HEK293 (cell line): ENCODE measurements around the gene SPINT2.

Experiments used
- CTCF ChIA-PET: fragments of 350-600 bp; formaldehyde crosslinking; extraction: SDS; loops from one replicate; lab custom pipeline; 2021; ENCODE audit warnings: antibody characterized with exemption; lab: Yijun Ruan, JAX
- POLR2A ChIA-PET: fragments of 300-600 bp; formaldehyde crosslinking; extraction: SDS; loops from one replicate; lab custom pipeline; 2020; ENCODE audit warnings: antibody characterized with exemption, inconsistent platforms; lab: Yijun Ruan, JAX
- H3K27ac ChIP-seq: fragments of 200-500 bp; sonication (Bioruptor generic); 2 replicates; pipeline ENCODE4 v1.5.1; 2014; ENCODE audit warnings: low read depth, low read length, control low read depth, inconsistent platforms; ENCODE audit errors: extremely low read depth
- H3K36me3 ChIP-seq, 2 experiments: fragments of 200-500 bp in 1 of 2; sonication (Bioruptor generic) in 1 of 2; 1 replicate in 1 of 2; 2 replicates in 1 of 2; pipeline ENCODE4 v1.5.1; 2014 to 2017; ENCODE audit warnings: inconsistent platforms in 2 of 2, low read length in 2 of 2; ENCODE audit not compliant: control insufficient read depth in 2 of 2, insufficient read depth in 1 of 2
- H3K4me1 ChIP-seq: fragments of 200-500 bp; sonication (Bioruptor generic); 2 replicates; pipeline ENCODE4 v1.5.1; 2014; ENCODE audit warnings: mild to moderate bottlenecking, low read length, inconsistent platforms; ENCODE audit not compliant: control insufficient read depth, insufficient read depth
- H3K4me3 ChIP-seq: 2 replicates; pipeline ENCODE4 v1.5.1; 2011; ENCODE audit warnings: low read depth, mild to moderate bottlenecking, control low read depth, low read length, moderate library complexity
- H3K9me3 ChIP-seq: fragments of 200-500 bp; sonication (Bioruptor generic); 2 replicates; pipeline ENCODE4 v1.5.1; 2014; ENCODE audit warnings: low read depth, low read length, inconsistent platforms; ENCODE audit not compliant: control insufficient read depth, insufficient read depth
- EGR2 ChIP-seq: fragments of 450-650 bp; formaldehyde crosslinking; IDR thresholded peaks from 2 replicates; pipeline ENCODE4 v1.5.1; 2016; ENCODE audit warnings: low read depth, missing biosample characterization, missing genetic modification characterization
- HOXA7 ChIP-seq: sonication (generic); formaldehyde crosslinking; IDR thresholded peaks from 2 replicates; pipeline ENCODE4 v1.8.1; 2022; ENCODE audit warnings: missing genetic modification reagents, borderline replicate concordance
- KLF16 ChIP-seq: fragments of 450-650 bp; formaldehyde crosslinking; IDR thresholded peaks from 2 replicates; pipeline ENCODE4 v1.5.1; 2017; ENCODE audit warnings: missing biosample characterization, missing genetic modification characterization
- KLF9 ChIP-seq: fragments of 450-650 bp; formaldehyde crosslinking; IDR thresholded peaks from 2 replicates; pipeline ENCODE4 v1.5.1; 2016; ENCODE audit warnings: missing biosample characterization, missing genetic modification characterization, low read depth
- MEIS1 ChIP-seq: sonication (generic); formaldehyde crosslinking; IDR thresholded peaks from 2 replicates; pipeline ENCODE4 v1.8.1; 2022; ENCODE audit warnings: missing genetic modification reagents, mild to moderate bottlenecking, borderline replicate concordance
- REPIN1 ChIP-seq: fragments of 450-650 bp; formaldehyde crosslinking; IDR thresholded peaks from 2 replicates; pipeline ENCODE4 v1.5.1; 2017; ENCODE audit warnings: missing biosample characterization, missing genetic modification characterization, low read depth
- SP2 ChIP-seq: fragments of 450-650 bp; formaldehyde crosslinking; IDR thresholded peaks from 2 replicates; pipeline ENCODE4 v1.5.1; 2016; ENCODE audit warnings: missing biosample characterization, missing genetic modification characterization
- WT1 ChIP-seq: fragments of 450-650 bp; formaldehyde crosslinking; IDR thresholded peaks from 2 replicates; pipeline ENCODE4 v1.5.1; 2016; ENCODE audit warnings: missing biosample characterization, missing genetic modification characterization
- ZEB2 ChIP-seq: fragments of 450-650 bp; formaldehyde crosslinking; IDR thresholded peaks from 2 replicates; pipeline ENCODE4 v1.5.1; 2016; ENCODE audit warnings: missing biosample characterization, missing genetic modification characterization
- ZFHX2 ChIP-seq: fragments of 450-650 bp; formaldehyde crosslinking; conservative IDR thresholded peaks from 2 replicates; pipeline ENCODE4 v1.5.1; 2016; ENCODE audit warnings: missing biosample characterization, missing genetic modification characterization
- ZIC2 ChIP-seq: fragments of 450-650 bp; formaldehyde crosslinking; IDR thresholded peaks from 2 replicates; pipeline ENCODE4 v1.5.1; 2016; ENCODE audit warnings: missing biosample characterization, missing genetic modification characterization
- ZNF248 ChIP-seq: fragments of 450-650 bp; formaldehyde crosslinking; IDR thresholded peaks from 2 replicates; pipeline ENCODE4 v1.5.1; 2017; ENCODE audit warnings: missing biosample characterization, missing genetic modification characterization
- ZNF423 ChIP-seq: fragments of 450-650 bp; formaldehyde crosslinking; IDR thresholded peaks from 2 replicates; pipeline ENCODE4 v1.5.1; 2016; ENCODE audit warnings: missing biosample characterization, missing genetic modification characterization
- ZNF473 ChIP-seq: fragments of 450-650 bp; formaldehyde crosslinking; IDR thresholded peaks from 2 replicates; pipeline ENCODE4 v1.5.1; 2017; ENCODE audit warnings: missing biosample characterization, missing genetic modification characterization
- ZNF530 ChIP-seq: fragments of 450-650 bp; formaldehyde crosslinking; IDR thresholded peaks from 2 replicates; pipeline ENCODE4 v1.5.1; 2016; ENCODE audit warnings: low read depth, missing biosample characterization, missing genetic modification characterization
- ZNF549 ChIP-seq: fragments of 450-650 bp; IDR thresholded peaks from 2 replicates; pipeline ENCODE4 v1.5.1; 2018; ENCODE audit warnings: missing biosample characterization, missing genetic modification characterization, mild to moderate bottlenecking, inconsistent platforms, moderate library complexity
- ZNF558 ChIP-seq: fragments of 450-650 bp; formaldehyde crosslinking; IDR thresholded peaks from 2 replicates; pipeline ENCODE4 v1.5.1; 2016; ENCODE audit warnings: missing biosample characterization, missing genetic modification characterization
- ZNF623 ChIP-seq: fragments of 450-650 bp; formaldehyde crosslinking; IDR thresholded peaks from 2 replicates; pipeline ENCODE4 v1.5.1; 2016; ENCODE audit warnings: missing biosample characterization, missing genetic modification characterization
- ZNF658 ChIP-seq: fragments of 450-650 bp; formaldehyde crosslinking; IDR thresholded peaks from 2 replicates; pipeline ENCODE4; 2016; ENCODE audit warnings: missing biosample characterization, missing genetic modification characterization
- ZNF777 ChIP-seq: fragments of 450-650 bp; formaldehyde crosslinking; IDR thresholded peaks from 2 replicates; pipeline ENCODE4 v1.5.1; 2017; ENCODE audit warnings: missing biosample characterization, missing genetic modification characterization, borderline replicate concordance
- ZNF791 ChIP-seq: fragments of 450-650 bp; formaldehyde crosslinking; IDR thresholded peaks from 2 replicates; pipeline ENCODE4 v1.5.1; 2016; ENCODE audit warnings: missing biosample characterization, missing genetic modification characterization
- ZNF843 ChIP-seq: fragments of 450-650 bp; formaldehyde crosslinking; IDR thresholded peaks from 2 replicates; pipeline ENCODE4 v1.5.1; 2016; ENCODE audit warnings: missing biosample characterization, missing genetic modification characterization
- ZXDB ChIP-seq: fragments of 450-650 bp; formaldehyde crosslinking; IDR thresholded peaks from 2 replicates; pipeline ENCODE4 v1.5.1; 2016; ENCODE audit warnings: missing biosample characterization, missing genetic modification characterization
- TF ChIP-seq, protein P1 (sequence below): fragments of 450-650 bp; formaldehyde crosslinking; IDR thresholded peaks from 2 replicates; pipeline ENCODE4 v1.5.1; 2016; ENCODE audit warnings: missing biosample characterization, missing genetic modification characterization
- TF ChIP-seq, protein P2 (sequence below): IDR thresholded peaks from 2 replicates; pipeline ENCODE4 v1.6.1; 2011; ENCODE audit warnings: mild to moderate bottlenecking, low read depth, low read length, borderline replicate concordance

The SPINT2 gene

DNA sequence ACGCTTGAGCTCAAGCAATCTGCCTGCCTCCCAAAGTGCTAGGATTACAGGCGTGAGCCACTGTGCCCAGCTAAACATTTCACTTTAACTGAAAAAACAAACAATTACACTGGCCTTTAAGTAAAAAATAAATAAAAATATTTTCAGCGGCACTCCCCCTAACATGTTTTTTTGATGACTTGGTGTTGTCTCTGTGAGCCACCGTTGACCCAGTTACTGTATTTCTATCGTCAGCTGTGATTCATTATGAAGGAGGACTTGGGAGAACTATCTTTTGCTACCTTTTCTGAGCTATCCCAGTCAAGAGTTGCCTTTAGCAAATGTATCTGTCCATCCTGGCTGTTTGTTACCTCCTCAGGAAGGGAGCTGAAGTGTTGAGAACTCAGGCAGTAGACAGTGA, 21.2 kb downstream of the SPINT2 start:
- ChIA-PET POLR2A (interaction anchor here (1.2 kb wide), 1 partner anchor 22 kb away, joined by 3 read pairs; no protein-coding TSS in a partner anchor), CTCF (interaction anchor here (0.5 to 2.5 kb wide), 9 partner anchors 9 to 144 kb away, joined by 3 to 13 read pairs (median 3); partner anchors contain the start of genes CATSPERG and GGN)
- H3K27ac ChIP-seq = no peak overlapping the region
- TF ChIP-seq WT1 (tag by site-specific recombination) (no peak), SP2 (tag by site-specific recombination) (no peak), KLF9 (tag by site-specific recombination) (no peak), ZNF473 (tag by site-specific recombination) (no peak), ZNF843 (no peak), MEIS1 (no peak), HOXA7 (no peak), ZXDB (tag by site-specific recombination) (no peak), ZNF658 (tag by site-specific recombination) (no peak), KLF16 (tag by site-specific recombination) (no peak), ZNF623 (tag by site-specific recombination) (no peak), ZNF530 (tag by site-specific recombination) (no peak), ZNF791 (tag by site-specific recombination) (no peak), ZIC2 (no peak), ZNF248 (tag by site-specific recombination) (no peak)
- TF ChIP-seq, protein P1, sequence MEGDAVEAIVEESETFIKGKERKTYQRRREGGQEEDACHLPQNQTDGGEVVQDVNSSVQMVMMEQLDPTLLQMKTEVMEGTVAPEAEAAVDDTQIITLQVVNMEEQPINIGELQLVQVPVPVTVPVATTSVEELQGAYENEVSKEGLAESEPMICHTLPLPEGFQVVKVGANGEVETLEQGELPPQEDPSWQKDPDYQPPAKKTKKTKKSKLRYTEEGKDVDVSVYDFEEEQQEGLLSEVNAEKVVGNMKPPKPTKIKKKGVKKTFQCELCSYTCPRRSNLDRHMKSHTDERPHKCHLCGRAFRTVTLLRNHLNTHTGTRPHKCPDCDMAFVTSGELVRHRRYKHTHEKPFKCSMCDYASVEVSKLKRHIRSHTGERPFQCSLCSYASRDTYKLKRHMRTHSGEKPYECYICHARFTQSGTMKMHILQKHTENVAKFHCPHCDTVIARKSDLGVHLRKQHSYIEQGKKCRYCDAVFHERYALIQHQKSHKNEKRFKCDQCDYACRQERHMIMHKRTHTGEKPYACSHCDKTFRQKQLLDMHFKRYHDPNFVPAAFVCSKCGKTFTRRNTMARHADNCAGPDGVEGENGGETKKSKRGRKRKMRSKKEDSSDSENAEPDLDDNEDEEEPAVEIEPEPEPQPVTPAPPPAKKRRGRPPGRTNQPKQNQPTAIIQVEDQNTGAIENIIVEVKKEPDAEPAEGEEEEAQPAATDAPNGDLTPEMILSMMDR (tag by site-specific recombination) = no peak
- TF ChIP-seq, protein P2, sequence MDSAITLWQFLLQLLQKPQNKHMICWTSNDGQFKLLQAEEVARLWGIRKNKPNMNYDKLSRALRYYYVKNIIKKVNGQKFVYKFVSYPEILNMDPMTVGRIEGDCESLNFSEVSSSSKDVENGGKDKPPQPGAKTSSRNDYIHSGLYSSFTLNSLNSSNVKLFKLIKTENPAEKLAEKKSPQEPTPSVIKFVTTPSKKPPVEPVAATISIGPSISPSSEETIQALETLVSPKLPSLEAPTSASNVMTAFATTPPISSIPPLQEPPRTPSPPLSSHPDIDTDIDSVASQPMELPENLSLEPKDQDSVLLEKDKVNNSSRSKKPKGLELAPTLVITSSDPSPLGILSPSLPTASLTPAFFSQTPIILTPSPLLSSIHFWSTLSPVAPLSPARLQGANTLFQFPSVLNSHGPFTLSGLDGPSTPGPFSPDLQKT = no peak
- H3K9me3 ChIP-seq = no peaks in the 10 kb centered on the region
- peaks cover 7% of the 10 kb centered on the region for H3K4me1 ChIP-seq
- no peak overlapping the region for H3K4me3 ChIP-seq
- H3K36me3 ChIP-seq = peaks cover 54 to 57% of the 10 kb centered on the region in 2 experiments

- POLR2A ChIA-PET = no interaction called here
- H3K36me3 ChIP-seq = peaks cover 68 to 75% of the 10 kb centered on the region in 2 experiments
- no peak overlapping the region for H3K27ac ChIP-seq
- H3K4me3 ChIP-seq = no peak overlapping the region
- CTCF ChIA-PET = interaction anchor here (0.7 kb wide), 1 partner anchor 18 kb away, joined by 3 read pairs; no protein-coding TSS in a partner anchor
- H3K9me3 ChIP-seq = no peaks in the 10 kb centered on the region
- H3K4me1 ChIP-seq = no peaks in the 10 kb centered on the region
- TF ChIP-seq REPIN1 (tag by site-specific recombination) (no peak), ZEB2 (tag by site-specific recombination) (no peak)
- TF ChIP-seq, all 188 proteins: peak for 0
Observed at GRCh38 chr19:38287604-38288003, 23.2 kb downstream of the SPINT2 start.

DNA sequence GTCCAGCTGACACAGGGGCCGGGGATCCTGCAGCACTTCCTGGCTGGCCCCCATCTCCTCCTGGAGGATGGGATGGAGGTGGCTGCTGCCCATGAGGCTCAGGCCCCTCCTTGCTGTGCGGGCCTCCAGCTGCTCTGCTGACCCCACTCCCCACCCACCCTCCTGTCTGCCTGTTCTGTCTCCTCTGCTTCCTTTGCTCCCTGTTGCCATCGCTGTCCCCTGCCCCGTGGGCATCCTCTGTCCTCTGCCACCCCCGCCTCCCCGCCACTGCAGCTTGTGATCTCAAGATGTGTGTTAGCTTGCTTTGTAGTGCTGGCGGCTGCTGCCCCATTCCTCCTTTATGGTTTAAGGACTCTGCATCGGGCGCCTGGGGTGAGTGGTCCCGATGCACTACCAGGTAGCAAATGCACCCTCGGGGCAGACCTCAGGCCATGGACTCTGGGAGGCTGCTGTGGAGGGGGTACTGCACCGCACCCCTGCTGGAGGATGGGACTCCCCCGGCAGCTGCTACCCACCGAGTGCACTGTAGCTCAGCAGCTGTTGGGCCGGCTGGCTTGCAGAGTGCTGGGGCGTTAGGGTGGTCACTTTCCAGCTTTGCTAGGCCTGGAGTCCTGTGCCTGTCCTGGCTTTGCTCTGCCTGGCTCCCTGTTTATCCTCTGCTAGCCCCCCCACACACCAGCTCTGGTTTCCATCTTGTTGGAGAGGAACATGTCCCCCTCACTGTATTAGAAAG, 23.9 kb downstream of the SPINT2 start:
- ChIA-PET POLR2A (interaction anchor here (0.5 to 0.7 kb wide), 2 partner anchors 8 to 11 kb away, joined by 3 to 4 read pairs; no protein-coding TSS in a partner anchor), CTCF (interaction anchor here (1.1 kb wide), 1 partner anchor 11 kb away, joined by 4 read pairs; no protein-coding TSS in a partner anchor)
- H3K4me3 ChIP-seq = no peak overlapping the region
- H3K27ac ChIP-seq = no peak overlapping the region
- no peaks in the 10 kb centered on the region for H3K9me3 ChIP-seq
- TF ChIP-seq ZNF423 = no peak
- 0 out of 2 replicates have a peak, but pooled peaks have one; percentile 11 for TF ChIP-seq ZIC2
- no peak for TF ChIP-seq ZNF777 (tag by site-specific recombination)
- no peak for TF ChIP-seq ZNF558 (tag by site-specific recombination)
- peak; percentile 45; the same call in 1 of the 2 replicates for TF ChIP-seq ZFHX2 (tag by site-specific recombination)
- peak; percentile 82 for TF ChIP-seq EGR2
- TF ChIP-seq ZNF549 = no peak
- peaks cover 62 to 81% of the 10 kb centered on the region in 2 experiments for H3K36me3 ChIP-seq
- no peaks in the 10 kb centered on the region for H3K4me1 ChIP-seq
